Measurements from ENCODE around the gene ERF. TPM values are rescaled to one million over a fixed set of nuclear protein-coding genes. Genes with fewer than 3 reads are reported as not detected.

ERF gene
- total and polyA plus RNA-seq, 2 of the 4 experiments (the other 2 are of a cell fraction), result 5.2 to 32.4 TPM

DNA sequence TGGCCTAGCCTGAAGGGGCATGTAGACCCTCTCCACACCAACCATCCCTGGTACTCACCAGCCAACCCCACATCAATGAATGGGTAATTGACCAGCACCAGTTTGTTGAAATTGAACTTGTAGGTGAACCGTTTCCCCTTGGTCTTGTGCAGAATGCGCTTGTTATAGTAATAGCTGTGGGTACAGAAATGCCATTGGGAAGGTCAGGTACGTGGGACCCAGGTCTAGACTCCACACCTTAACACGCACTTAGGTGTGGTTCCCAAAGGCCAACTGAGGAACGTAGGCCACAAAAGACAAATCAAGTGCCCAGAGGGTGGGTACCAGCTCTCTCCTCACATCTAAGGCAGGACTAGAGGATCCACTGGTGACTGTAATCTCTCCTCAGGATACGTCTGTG lies 5.2 kb downstream of the ERF start:
- no peak overlapping the region for H3K56ac ChIP-seq (ENCODE audit: extremely low read depth, insufficient read depth, low read length)
- H3K18ac ChIP-seq (ENCODE audit: low read depth, low read length), result no peak overlapping the region
- peak overlapping the region; percentile 43 for H2AFZ ChIP-seq (replicated peaks; ENCODE audit: low read length, poor library complexity)
- ATAC-seq (ENCODE audit: low read depth) (no peak), DNase-seq (no peak)
- peaks cover 54% of the 10 kb centered on the region for H4K20me1 ChIP-seq (ENCODE audit: insufficient read depth, low read length)
- H3K9me1 ChIP-seq (ENCODE audit: insufficient read depth, low read length), result peaks cover 7% of the 10 kb centered on the region; the same call in 1 of the 2 replicates
- H3K14ac ChIP-seq (replicated peaks; ENCODE audit: low read depth, low read length), result no peak overlapping the region
- H2BK120ac ChIP-seq (ENCODE audit: low read depth, low read length), result no peak overlapping the region
- no CpG with 5 or more reads among the region's 6 CpGs for WGBS, 2 experiments (ENCODE audit: extremely low coverage in 2 of 2, insufficient read length in 1 of 2)
- peaks cover 6 to 60% of the 10 kb centered on the region in 2 experiments; a peak in 3 of 4 replicates for H3K79me1 ChIP-seq (ENCODE audit: low read depth in 1 of 2, low read length in 2 of 2)
- H3K4me1 ChIP-seq (ENCODE audit: control insufficient read depth, insufficient read depth, low read length), result peaks cover 25% of the 10 kb centered on the region
- peak overlapping the region; percentile 84 for H2AK5ac ChIP-seq (ENCODE audit: low read depth, low read length)
- H3K23ac ChIP-seq (ENCODE audit: low read depth, low read length), result peak overlapping the region; percentile 93
- no peaks in the 10 kb centered on the region for H3K27me3 ChIP-seq (ENCODE audit: control insufficient read depth, insufficient read depth, low read length)
- no peak overlapping the region for H3K4me2 ChIP-seq (ENCODE audit: low read depth, low read length)
- H2BK20ac ChIP-seq (ENCODE audit: low read depth, low read length), result no peak overlapping the region
- no peak overlapping the region for H4K5ac ChIP-seq (ENCODE audit: low read depth, low read length)
- intact Hi-C loops (cut with micrococcal nuclease) (no loop called here), in situ Hi-C loops (cut with MboI; ENCODE audit: low sequenced_read_pairs) (no loop called here), dilution Hi-C loops (cut with HindIII; ENCODE audit: low sequenced_read_pairs, unreplicated experiment) (no loop called here)
- H2AK9ac ChIP-seq (replicated peaks; ENCODE audit: low read depth, low read length, poor library complexity), result peak overlapping the region; percentile 65
- H3K36me3 ChIP-seq (ENCODE audit: control insufficient read depth, insufficient read depth, low read length), result peaks cover 15% of the 10 kb centered on the region
- BruUV-seq (replicated peaks), result no TSS peak
- H3K9me3 ChIP-seq (ENCODE audit: control insufficient read depth, insufficient read depth, low read length), result no peaks in the 10 kb centered on the region
- ChIA-PET CTCF (interaction anchor here (1.2 kb wide), 1 partner anchor 30 kb away, joined by 3 read pairs; no protein-coding TSS in a partner anchor), POLR2A (ENCODE audit: unreplicated experiment) (no interaction called here)
- H3K9ac ChIP-seq (ENCODE audit: low read depth, low read length), result no peak overlapping the region
- H3K27ac ChIP-seq (ENCODE audit: insufficient read depth, low read length), result no peak overlapping the region; the same call in 1 of the 2 replicates
- H3K4ac ChIP-seq (ENCODE audit: low read depth, low read length), result no peak overlapping the region
- no peak overlapping the region for H3K4me3 ChIP-seq (ENCODE audit: insufficient read depth, low read depth, low read length)
- H2BK15ac ChIP-seq (ENCODE audit: low read depth, low read length), result no peak overlapping the region
- TF ChIP-seq BHLHE40 (IDR thresholded peaks at IDR 0.05; ENCODE audit: low read depth, low read length) (no peak), MXI1 (IDR thresholded peaks at IDR 0.05; ENCODE audit: borderline replicate concordance, low read depth, low read length) (no peak), CEBPB (IDR thresholded peaks at IDR 0.05; ENCODE audit: low read depth, low read length) (no peak), POLR2A (IDR thresholded peaks at IDR 0.05; ENCODE audit: low read depth, low read length) (no peak), FOS (IDR thresholded peaks at IDR 0.05; ENCODE audit: low read depth, low read length) (no peak), RCOR1 (IDR thresholded peaks at IDR 0.05; ENCODE audit: insufficient replicate concordance, low read length) (no peak), MAZ (IDR thresholded peaks at IDR 0.05; ENCODE audit: borderline replicate concordance, low read depth, low read length) (no peak), RFX5 (IDR thresholded peaks at IDR 0.05; ENCODE audit: low read depth, low read length) (no peak), USF2 (IDR thresholded peaks at IDR 0.05; ENCODE audit: low read depth, low read length) (no peak), NFE2L2 (IDR thresholded peaks at IDR 0.05; ENCODE audit: low read depth, low read length) (no peak), MAFK (IDR thresholded peaks at IDR 0.05; ENCODE audit: low read depth, low read length) (no peak)
- peak overlapping the region in 1 of 2 experiments; percentile 79; a peak in 1 of 4 replicates for H4K8ac ChIP-seq (ENCODE audit: low read depth in 2 of 2, low read length in 2 of 2)
- no peak overlapping the region for H2BK5ac ChIP-seq (ENCODE audit: low read depth, low read length, poor library complexity, severe bottlenecking)
- H4K91ac ChIP-seq (ENCODE audit: insufficient read depth, low read depth, low read length), result 0 out of 2 replicates have a peak overlapping the region, but pooled peaks have one; percentile 18
